IPS-18c (cell line): ENCODE results near the gene SCAMP3.
"Not testable (repeated sequence)": the region's sequence is repeated elsewhere in the genome, so short reads cannot be mapped to it uniquely, and the experiment has no call there.

Experiments used
- H3K4me3 ChIP-seq: 2 replicates; pipeline ENCODE4 v1.7.0; 2013; ENCODE audit warnings: low read depth, mild to moderate bottlenecking, low read length, moderate library complexity; ENCODE audit not compliant: insufficient read depth
- H3K9me3 ChIP-seq: one replicate; pipeline ENCODE4 v1.6.1; 2013; ENCODE audit warnings: mild to moderate bottlenecking, low read length, moderate library complexity; ENCODE audit not compliant: control insufficient read depth, insufficient read depth

SCAMP3 gene

GRCh38 chr1:155246796-155247195 lies 15.4 kb downstream of the SCAMP3 start:
- H3K4me3 ChIP-seq, H3K9me3 ChIP-seq: not testable (repeated sequence)

GRCh38 chr1:155245163-155245524 lies 17.0 kb downstream of the SCAMP3 start:
- Histone ChIP-seq H3K9me3 (no peaks in the 10 kb centered on the region), H3K4me3 (peak overlapping the region; percentile 56)

GRCh38 chr1:155244368-155245162 lies 17.6 kb downstream of the SCAMP3 start:
- Histone ChIP-seq H3K9me3 (no peaks in the 10 kb centered on the region), H3K4me3 (peak overlapping the region; percentile 73)

GRCh38 chr1:155242805-155243358 lies 19.3 kb downstream of the SCAMP3 start:
- no peak overlapping the region for H3K4me3 ChIP-seq
- H3K9me3 ChIP-seq: no peaks in the 10 kb centered on the region

GRCh38 chr1:155241841-155242264 lies 20.3 kb downstream of the SCAMP3 start:
- H3K9me3 ChIP-seq: no peaks in the 10 kb centered on the region
- no peak overlapping the region for H3K4me3 ChIP-seq

GRCh38 chr1:155241069-155241679 lies 21.0 kb downstream of the SCAMP3 start:
- no peaks in the 10 kb centered on the region for H3K9me3 ChIP-seq
- H3K4me3 ChIP-seq: no peak overlapping the region; the same call in 1 of the 2 replicates

- Histone ChIP-seq H3K4me3 (no peak overlapping the region), H3K9me3 (no peaks in the 10 kb centered on the region)
Observed at GRCh38 chr1:155236451-155236850, 25.7 kb downstream of the SCAMP3 start.

GRCh38 chr1:155235375-155235774 lies 26.8 kb downstream of the SCAMP3 start:
- not testable (repeated sequence) for H3K4me3 ChIP-seq, H3K9me3 ChIP-seq

GRCh38 chr1:155233502-155233901 lies 28.7 kb downstream of the SCAMP3 start:
- H3K9me3 ChIP-seq, H3K4me3 ChIP-seq: not testable (repeated sequence)

- not testable (repeated sequence) for H3K4me3 ChIP-seq, H3K9me3 ChIP-seq
Observed at GRCh38 chr1:155232001-155232978, 29.9 kb downstream of the SCAMP3 start.

GRCh38 chr1:155231302-155231701 lies 30.9 kb downstream of the SCAMP3 start:
- not testable (repeated sequence) for H3K4me3 ChIP-seq, H3K9me3 ChIP-seq

- H3K9me3 ChIP-seq: no peaks in the 10 kb centered on the region
- H3K4me3 ChIP-seq: peak overlapping the region; percentile 64
Observed at GRCh38 chr1:155228096-155228427, 34.1 kb downstream of the SCAMP3 start.

- Histone ChIP-seq H3K9me3 (no peaks in the 10 kb centered on the region), H3K4me3 (peak overlapping the region; percentile 75)
Observed at GRCh38 chr1:155227261-155228095, 34.7 kb downstream of the SCAMP3 start.

GRCh38 chr1:155226910-155227260 lies 35.3 kb downstream of the SCAMP3 start:
- H3K9me3 ChIP-seq: no peaks in the 10 kb centered on the region
- peak overlapping the region; percentile 75 for H3K4me3 ChIP-seq

GRCh38 chr1:155226188-155226909 lies 35.8 kb downstream of the SCAMP3 start:
- H3K9me3 ChIP-seq: no peaks in the 10 kb centered on the region

GRCh38 chr1:155225404-155225759 lies 36.8 kb downstream of the SCAMP3 start:
- H3K4me3 ChIP-seq: not testable (repeated sequence)

More at GRCh38 chr1:155226188-155226909, 35.8 kb downstream of the SCAMP3 start:
- peak overlapping the region; percentile 75 for H3K4me3 ChIP-seq

More at GRCh38 chr1:155225404-155225759, 36.8 kb downstream of the SCAMP3 start:
- H3K9me3 ChIP-seq: not testable (repeated sequence)
